Esophagus (tissue), 2 donors: ENCODE data around the gene TUBA8. TPM values are rescaled to one million over a fixed set of nuclear protein-coding genes. Genes with fewer than 3 reads are reported as not detected.

Experiments used
- H3K27ac ChIP-seq, 2 donors: one replicate each; pipeline ENCODE4 v1.5.1; 2013; ENCODE audit warnings: low read depth in 2 of 2, mild to moderate bottlenecking in 2 of 2, inconsistent platforms in 1 of 2, low read length in 1 of 2, moderate library complexity in 1 of 2
- H3K27me3 ChIP-seq, 2 donors: one replicate each; pipeline ENCODE4 v1.6.1; 2013; ENCODE audit warnings: low read length in 2 of 2, control low read depth in 1 of 2, mild to moderate bottlenecking in 1 of 2; ENCODE audit not compliant: insufficient read depth in 2 of 2, control insufficient read depth in 1 of 2
- H3K36me3 ChIP-seq, 2 donors: one replicate each; pipeline ENCODE4 v1.6.1; 2013; ENCODE audit warnings: low read length in 1 of 2; ENCODE audit not compliant: control insufficient read depth in 2 of 2, insufficient read depth in 2 of 2
- H3K4me1 ChIP-seq, 2 donors: one replicate each; pipeline ENCODE4 v1.6.1; 2013; ENCODE audit warnings: low read length in 1 of 2; ENCODE audit not compliant: control insufficient read depth in 2 of 2, insufficient read depth in 2 of 2
- H3K4me3 ChIP-seq, 2 donors: one replicate each; pipeline ENCODE4 v1.5.1; 2013; ENCODE audit warnings: low read length in 2 of 2, mild to moderate bottlenecking in 2 of 2, low read depth in 1 of 2, moderate library complexity in 1 of 2
- H3K9me3 ChIP-seq, 2 donors: one replicate each; pipeline ENCODE4 v1.6.1; 2013; ENCODE audit warnings: mild to moderate bottlenecking in 2 of 2, low read depth in 1 of 2, low read length in 1 of 2, moderate library complexity in 1 of 2; ENCODE audit not compliant: control insufficient read depth in 2 of 2, insufficient read depth in 1 of 2
- WGBS, 2 donors: extraction: QIAGEN DNeasy Blood & Tissue Kit; methylation state at CpG; one replicate each; pipeline ENCODE4 v1.1.7; 2013; 5-methylcytosine and 5-hydroxymethylcytosine counted together
- polyA plus RNA-seq, 2 donors: library from polyadenylated mRNA; stranded (reverse); fragments of 200-250 nt; gene quantifications; one replicate each; pipeline ENCODE4 v1.2.3, GENCODE V29; 2013
- donor health status: healthy with polysubstance abuse.
- donor health status: Bipolar disorder and iron deficiency.

Gene TUBA8
- polyA plus RNA-seq, 2 donors: 0.89 to 0.98 TPM

DNA sequence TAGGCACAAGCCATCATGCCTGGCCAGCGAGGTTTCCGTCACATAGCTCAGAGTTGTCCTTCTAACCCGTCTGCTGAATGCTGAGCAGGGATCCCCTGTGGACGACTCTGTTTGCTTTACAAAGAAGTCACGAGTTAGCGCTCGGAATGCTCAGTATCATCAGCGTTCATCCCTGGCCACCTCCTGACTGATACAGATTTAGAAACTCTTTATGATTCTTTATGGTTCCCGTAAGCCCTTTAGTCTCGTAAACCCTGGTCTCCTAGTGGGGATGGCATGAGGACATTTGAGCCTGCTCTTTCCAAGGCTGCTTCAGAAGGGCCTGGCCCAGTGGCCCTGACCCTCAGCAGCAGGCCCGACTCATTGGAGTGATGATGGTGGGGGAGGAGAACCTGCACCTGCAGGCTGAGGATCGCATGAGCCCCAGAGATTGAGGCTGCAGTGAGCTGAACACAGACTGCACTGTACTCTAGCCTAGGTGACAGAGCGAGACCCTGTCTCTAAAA is 23.2 kb upstream of the TUBA8 start:
- H3K27ac ChIP-seq: no peak overlapping the region
- 74 to 85% methylated on average over 13 of the region's 13 CpGs for WGBS, 2 donors
- no peaks in the 10 kb centered on the region for H3K4me1 ChIP-seq
- no peak overlapping the region for H3K4me3 ChIP-seq
- H3K27me3 ChIP-seq: no peaks in the 10 kb centered on the region
- peaks cover 17 to 37% of the 10 kb centered on the region in 2 donors for H3K36me3 ChIP-seq
- H3K9me3 ChIP-seq: no peaks in the 10 kb centered on the region

GRCh38 chr22:18088825-18089568 is 21.6 kb upstream of the TUBA8 start:
- no peaks in the 10 kb centered on the region for H3K4me1 ChIP-seq
- H3K27me3 ChIP-seq: no peaks in the 10 kb centered on the region
- no peak overlapping the region for H3K27ac ChIP-seq
- no peaks in the 10 kb centered on the region for H3K9me3 ChIP-seq
- no peak overlapping the region for H3K4me3 ChIP-seq
- peaks cover 6 to 27% of the 10 kb centered on the region in 2 donors for H3K36me3 ChIP-seq
- 79 to 84% methylated on average over 11 of the region's 11 CpGs for WGBS, 2 donors

DNA sequence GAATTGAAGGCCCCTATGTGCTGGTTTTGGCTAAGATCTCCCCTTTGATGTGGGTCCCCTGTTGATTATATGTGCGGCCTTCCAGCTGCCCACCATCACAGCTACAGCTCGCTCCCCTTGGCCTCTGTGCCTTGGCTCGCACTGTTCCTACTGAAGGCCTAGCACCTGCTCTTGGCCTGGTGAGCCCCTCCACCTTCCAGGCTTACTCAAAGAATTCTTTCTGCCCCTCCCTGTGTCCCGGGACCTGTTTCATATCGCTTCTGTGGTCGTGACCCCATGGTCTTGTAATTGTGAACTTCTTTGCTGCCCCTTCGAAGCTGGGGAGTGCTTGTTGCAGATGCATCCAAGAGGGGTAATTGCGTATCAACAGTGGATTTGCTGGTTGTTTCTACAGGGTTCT is 20.3 kb upstream of the TUBA8 start:
- Histone ChIP-seq H3K4me1 (no peaks in the 10 kb centered on the region), H3K4me3 (no peak overlapping the region), H3K27ac (no peak overlapping the region), H3K9me3 (no peaks in the 10 kb centered on the region), H3K36me3 (peaks cover 10 to 20% of the 10 kb centered on the region in 2 donors), H3K27me3 (no peaks in the 10 kb centered on the region)
- 91 to 93% methylated on average over 8 of the region's 8 CpGs for WGBS, 2 donors

- Histone ChIP-seq H3K4me3 (peak overlapping the region in 1 of 2 donors; percentile 39), H3K27ac (peak overlapping the region; percentile 93 to 96), H3K36me3 (peaks cover 10 to 19% of the 10 kb centered on the region in 2 donors), H3K4me1 (no peaks in the 10 kb centered on the region), H3K9me3 (no peaks in the 10 kb centered on the region), H3K27me3 (no peaks in the 10 kb centered on the region)
- 49 to 65% methylated on average over 7 of the region's 7 CpGs for WGBS, 2 donors
These were observed 19.1 kb upstream of the TUBA8 start for GRCh38 chr22:18091478-18091877.

- no peaks in the 10 kb centered on the region for H3K27me3 ChIP-seq
- H3K27ac ChIP-seq: peak overlapping the region; percentile 93 to 96
- no peaks in the 10 kb centered on the region for H3K4me1 ChIP-seq
- peaks cover 10 to 19% of the 10 kb centered on the region in 2 donors for H3K36me3 ChIP-seq
- H3K4me3 ChIP-seq: peak overlapping the region in 1 of 2 donors; percentile 39
- no peaks in the 10 kb centered on the region for H3K9me3 ChIP-seq
- whole genome bisulfite sequencing, 2 donors: 12 to 20% methylated on average over 22 of the region's 22 CpGs
These were observed 18.6 kb upstream of the TUBA8 start for GRCh38 chr22:18091916-18092526.

DNA sequence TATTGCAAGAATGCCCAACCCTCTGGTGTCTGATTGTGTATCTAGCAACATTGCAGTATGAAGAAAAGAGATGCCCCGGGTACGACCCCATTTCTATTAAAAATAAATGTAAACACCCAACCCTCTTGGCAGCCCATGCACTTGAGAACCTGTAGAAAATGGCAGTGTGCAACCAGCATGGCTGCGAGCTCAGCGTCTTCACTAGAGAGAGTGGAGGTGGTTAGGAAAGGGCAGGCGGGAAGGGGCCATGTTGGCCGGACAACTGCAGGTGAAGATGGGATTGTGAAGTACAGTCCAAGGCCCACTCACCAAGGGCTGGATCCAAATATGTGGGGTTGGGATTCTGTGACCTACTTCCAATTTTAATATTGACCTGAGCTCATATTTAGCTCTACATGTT is 16.9 kb upstream of the TUBA8 start:
- WGBS, 2 donors: 96% methylated on average over 6 of the region's 6 CpGs
- H3K9me3 ChIP-seq: no peaks in the 10 kb centered on the region
- H3K27me3 ChIP-seq: no peaks in the 10 kb centered on the region
- no peak overlapping the region for H3K4me3 ChIP-seq
- H3K27ac ChIP-seq: no peak overlapping the region
- peaks cover 5 to 7% of the 10 kb centered on the region in 2 donors for H3K36me3 ChIP-seq
- H3K4me1 ChIP-seq: no peaks in the 10 kb centered on the region

GRCh38 chr22:18095101-18095805 is 15.4 kb upstream of the TUBA8 start:
- H3K27me3 ChIP-seq: no peaks in the 10 kb centered on the region
- 83 to 84% methylated on average over 8 of the region's 8 CpGs for WGBS, 2 donors
- H3K4me3 ChIP-seq: no peak overlapping the region
- H3K4me1 ChIP-seq: no peaks in the 10 kb centered on the region
- H3K27ac ChIP-seq: no peak overlapping the region
- no peaks in the 10 kb centered on the region for H3K9me3 ChIP-seq
- peaks cover 0 to 5% of the 10 kb centered on the region in 2 donors for H3K36me3 ChIP-seq

- Histone ChIP-seq H3K27ac (no peak overlapping the region), H3K4me1 (no peaks in the 10 kb centered on the region), H3K4me3 (no peak overlapping the region), H3K36me3 (peaks cover 0 to 4% of the 10 kb centered on the region in 2 donors), H3K27me3 (no peaks in the 10 kb centered on the region), H3K9me3 (no peaks in the 10 kb centered on the region)
- WGBS, 2 donors: 69 to 96% methylated on average over 3 of the region's 3 CpGs
These were observed 13.8 kb upstream of the TUBA8 start for GRCh38 chr22:18096823-18097222.

DNA sequence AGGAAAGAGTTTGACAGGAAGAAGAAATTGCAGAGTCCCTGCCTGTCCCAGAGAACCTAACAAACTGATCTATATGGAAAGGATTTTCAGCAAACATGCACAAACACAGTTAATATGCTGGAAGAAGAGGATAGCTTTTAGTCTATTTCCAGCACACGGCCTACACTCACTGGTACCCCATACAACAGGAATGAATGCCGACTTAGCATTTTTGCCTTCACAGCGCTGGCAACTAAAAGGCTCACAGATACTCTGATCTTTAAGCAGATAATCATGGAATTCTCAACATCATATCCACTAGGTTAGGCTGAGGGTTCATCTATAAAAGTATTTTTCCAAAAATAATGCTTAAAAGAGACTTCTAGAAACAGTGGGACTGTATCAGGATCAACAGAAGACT is 9.8 kb upstream of the TUBA8 start:
- H3K9me3 ChIP-seq: no peaks in the 10 kb centered on the region
- no peaks in the 10 kb centered on the region for H3K36me3 ChIP-seq
- no peaks in the 10 kb centered on the region for H3K4me1 ChIP-seq
- WGBS, 2 donors: 95 to 98% methylated on average over 3 of the region's 3 CpGs
- H3K27ac ChIP-seq: no peak overlapping the region
- H3K4me3 ChIP-seq: no peak overlapping the region
- H3K27me3 ChIP-seq: no peaks in the 10 kb centered on the region
